Gastroesophageal sphincter (tissue), 3 donors: ENCODE data around the gene NFYC.

Experiments
- CTCF ChIP-seq, 4 experiments: fragments of 200-600 bp in 2 of 4; fragments of 450-650 bp in 2 of 4; sonication (generic) in 1 of 4; IDR thresholded peaks; one replicate each; pipeline ENCODE4 v1.5.1; 2017 to 2019; ENCODE audit warnings: antibody characterized with exemption in 4 of 4, mild to moderate bottlenecking in 2 of 4, moderate library complexity in 2 of 4
- POLR2A ChIP-seq, 2 donors: fragments of 450-650 bp; IDR thresholded peaks; one replicate each; pipeline ENCODE4 v1.6.1; 2017; ENCODE audit warnings: antibody characterized with exemption in 2 of 2, mild to moderate bottlenecking in 2 of 2, moderate library complexity in 1 of 2

- no peak for TF ChIP-seq CTCF (IDR thresholded peaks at IDR 0.05)
- TF ChIP-seq POLR2A (IDR thresholded peaks at IDR 0.05): no peak
Measured at GRCh38 chr1:40746344-40747090, 55.0 kb downstream of the NFYC start.
